ENCODE measurements around the gene NUDT3.

DNA sequence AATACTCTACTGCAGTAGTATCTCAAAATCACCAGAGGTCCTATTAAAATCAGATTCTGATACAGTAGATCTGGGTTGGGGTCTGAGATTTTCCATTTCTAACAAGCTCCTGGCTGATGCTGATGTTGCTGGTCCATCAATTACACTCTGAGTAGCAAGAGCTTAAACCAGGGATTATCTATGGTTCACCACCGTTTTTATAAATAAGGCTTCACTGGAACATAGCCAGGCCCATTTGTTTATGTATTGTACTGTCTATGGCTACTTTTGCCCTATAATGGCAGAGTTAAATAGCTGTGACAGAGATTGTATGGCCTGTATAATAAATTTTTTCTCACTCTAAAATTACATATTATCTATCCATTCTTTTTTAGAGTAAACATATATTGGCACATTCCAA is 53.0 kb downstream of the NUDT3 start:
- TF ChIP-seq, protein P1, sequence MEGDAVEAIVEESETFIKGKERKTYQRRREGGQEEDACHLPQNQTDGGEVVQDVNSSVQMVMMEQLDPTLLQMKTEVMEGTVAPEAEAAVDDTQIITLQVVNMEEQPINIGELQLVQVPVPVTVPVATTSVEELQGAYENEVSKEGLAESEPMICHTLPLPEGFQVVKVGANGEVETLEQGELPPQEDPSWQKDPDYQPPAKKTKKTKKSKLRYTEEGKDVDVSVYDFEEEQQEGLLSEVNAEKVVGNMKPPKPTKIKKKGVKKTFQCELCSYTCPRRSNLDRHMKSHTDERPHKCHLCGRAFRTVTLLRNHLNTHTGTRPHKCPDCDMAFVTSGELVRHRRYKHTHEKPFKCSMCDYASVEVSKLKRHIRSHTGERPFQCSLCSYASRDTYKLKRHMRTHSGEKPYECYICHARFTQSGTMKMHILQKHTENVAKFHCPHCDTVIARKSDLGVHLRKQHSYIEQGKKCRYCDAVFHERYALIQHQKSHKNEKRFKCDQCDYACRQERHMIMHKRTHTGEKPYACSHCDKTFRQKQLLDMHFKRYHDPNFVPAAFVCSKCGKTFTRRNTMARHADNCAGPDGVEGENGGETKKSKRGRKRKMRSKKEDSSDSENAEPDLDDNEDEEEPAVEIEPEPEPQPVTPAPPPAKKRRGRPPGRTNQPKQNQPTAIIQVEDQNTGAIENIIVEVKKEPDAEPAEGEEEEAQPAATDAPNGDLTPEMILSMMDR (IDR thresholded peaks at IDR 0.05): no peak
- TF ChIP-seq EP300 (IDR thresholded peaks at IDR 0.05; ENCODE audit: borderline replicate concordance in 1 of 2, low read depth in 1 of 2, low read length in 1 of 2) (no peak), POLR2AphosphoS5 (IDR thresholded peaks at IDR 0.05; ENCODE audit: low read depth, low read length) (no peak), NFIC (IDR thresholded peaks at IDR 0.05; ENCODE audit: borderline replicate concordance) (no peak), JUND (IDR thresholded peaks at IDR 0.05) (no peak), GABPA (IDR thresholded peaks at IDR 0.05; ENCODE audit: low read depth) (no peak), YY1 (IDR thresholded peaks at IDR 0.05; ENCODE audit: low read depth) (no peak), USF2 (IDR thresholded peaks at IDR 0.05; ENCODE audit: borderline replicate concordance, low read depth, low read length) (no peak), RAD21 (IDR thresholded peaks at IDR 0.05; ENCODE audit: low read length) (no peak), TAF1 (IDR thresholded peaks at IDR 0.05; ENCODE audit: borderline replicate concordance, low read depth, low read length) (no peak), EZH2phosphoT487 (IDR thresholded peaks at IDR 0.05; ENCODE audit: borderline replicate concordance, low read depth) (no peak)
- TF ChIP-seq, protein P2, sequence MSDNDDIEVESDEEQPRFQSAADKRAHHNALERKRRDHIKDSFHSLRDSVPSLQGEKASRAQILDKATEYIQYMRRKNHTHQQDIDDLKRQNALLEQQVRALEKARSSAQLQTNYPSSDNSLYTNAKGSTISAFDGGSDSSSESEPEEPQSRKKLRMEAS (IDR thresholded peaks at IDR 0.05; ENCODE audit: low read depth): no peak
